Neural cell (in vitro differentiated cells): Measurements from ENCODE around the gene FNDC1. TPM values are rescaled to one million over a fixed set of nuclear protein-coding genes. Genes with fewer than 3 reads are reported as not detected.

Experiments used
- H2AFZ ChIP-seq: fragments of 200-600, 300-800 bp; sonication (generic), shearing (Covaris generic); 2 replicates; pipeline ENCODE4 v1.6.0; 2014; ENCODE audit warnings: low read depth, mild to moderate bottlenecking, antibody characterized with exemption, low read length, moderate library complexity
- H3F3A ChIP-seq: fragments of 200-600 bp; shearing (Covaris generic); 2 replicates; pipeline ENCODE4 v1.6.1; 2016; ENCODE audit warnings: mild to moderate bottlenecking, moderate library complexity, mixed read lengths, antibody characterized with exemption, low read length; ENCODE audit not compliant: insufficient read depth, poor library complexity, severe bottlenecking
- H3K27ac ChIP-seq: fragments of 200-600, 300-800 bp; sonication (generic), shearing (Covaris generic); 2 replicates; pipeline ENCODE4 v1.5.1; 2014; ENCODE audit warnings: mild to moderate bottlenecking, low read length, moderate library complexity
- H3K27me3 ChIP-seq: fragments of 300-800, 200-600 bp; sonication (generic), shearing (Covaris generic); 2 replicates; pipeline ENCODE4 v1.6.0; 2014; ENCODE audit warnings: mild to moderate bottlenecking, low read depth, low read length, moderate library complexity; ENCODE audit not compliant: insufficient read depth
- H3K36me3 ChIP-seq: fragments of 300-800, 200-600 bp; sonication (generic), shearing (Covaris generic); 2 replicates; pipeline ENCODE4 v1.5.1; 2014; ENCODE audit warnings: mild to moderate bottlenecking, antibody characterized with exemption, low read length, moderate library complexity; ENCODE audit not compliant: insufficient read depth
- H3K4me2 ChIP-seq: fragments of 300-800, 200-600 bp; sonication (generic), shearing (Covaris generic); 2 replicates; pipeline ENCODE4 v1.6.0; 2014; ENCODE audit warnings: mild to moderate bottlenecking, low read length
- H3K4me3 ChIP-seq: fragments of 300-800, 200-600 bp; sonication (generic), shearing (Covaris generic); 2 replicates; pipeline ENCODE4 v1.5.1; 2014; ENCODE audit warnings: mild to moderate bottlenecking, low read length, moderate library complexity
- H3K79me2 ChIP-seq: fragments of 200-600 bp; shearing (Covaris generic); replicated peaks from 2 replicates; pipeline ENCODE4 v1.6.0; 2014; ENCODE audit warnings: mild to moderate bottlenecking, low read length, moderate library complexity; ENCODE audit not compliant: insufficient read depth
- H3K9ac ChIP-seq: fragments of 300-800, 200-600 bp; sonication (generic), shearing (Covaris generic); 2 replicates; pipeline ENCODE4 v1.6.1; 2016; ENCODE audit warnings: mild to moderate bottlenecking, low read length, mixed read lengths
- H3K9me2 ChIP-seq: fragments of 200-600 bp; shearing (Covaris generic); 2 replicates; pipeline ENCODE4 v1.6.1; 2016; ENCODE audit warnings: mild to moderate bottlenecking, low read length, mixed read lengths; ENCODE audit not compliant: insufficient read depth
- H3K9me3 ChIP-seq: fragments of 200-600, 300-800 bp; sonication (generic), shearing (Covaris generic); 2 replicates; pipeline ENCODE4 v1.6.1; 2016; ENCODE audit warnings: mild to moderate bottlenecking, mixed run types, low read length, moderate library complexity, mixed read lengths
- H4K20me1 ChIP-seq: fragments of 200-600 bp; shearing (Covaris generic); 2 replicates; pipeline ENCODE4 v1.6.1; 2016; ENCODE audit warnings: mild to moderate bottlenecking, mixed run types; ENCODE audit not compliant: insufficient read depth
- CTCF ChIP-seq: fragments of 450-650 bp; IDR thresholded peaks from 2 replicates; pipeline ENCODE4 v1.5.1; 2014; ENCODE audit warnings: antibody characterized with exemption, mild to moderate bottlenecking, moderate library complexity; ENCODE audit not compliant: poor library complexity, severe bottlenecking
- EP300 ChIP-seq: fragments of 450-650 bp; conservative IDR thresholded peaks from 2 replicates; pipeline ENCODE4 v1.6.1; 2014; ENCODE audit warnings: antibody characterized with exemption, mild to moderate bottlenecking, moderate library complexity; ENCODE audit not compliant: poor library complexity, severe bottlenecking
- EZH2 ChIP-seq: fragments of 200-600, 300-800 bp; shearing (Covaris generic), sonication (generic); IDR thresholded peaks from 2 replicates; pipeline ENCODE4 v1.6.1; 2014; ENCODE audit warnings: antibody characterized with exemption, low read length, borderline replicate concordance, mild to moderate bottlenecking; ENCODE audit not compliant: insufficient read depth, poor library complexity, severe bottlenecking
- MXI1 ChIP-seq: fragments of 450-650 bp; conservative IDR thresholded peaks from 2 replicates; pipeline ENCODE4 v1.6.1; 2014; ENCODE audit warnings: antibody characterized with exemption, mild to moderate bottlenecking; ENCODE audit not compliant: poor library complexity, severe bottlenecking
- POLR2AphosphoS5 ChIP-seq: IDR thresholded peaks from 2 replicates; pipeline ENCODE4 v1.6.1; 2012
- RAD21 ChIP-seq: fragments of 450-650 bp; conservative IDR thresholded peaks from 2 replicates; pipeline ENCODE4 v1.6.1; 2014; ENCODE audit warnings: antibody characterized with exemption, mild to moderate bottlenecking, moderate library complexity
- REST ChIP-seq: IDR thresholded peaks from 2 replicates; pipeline ENCODE4 v1.6.1; 2012; ENCODE audit warnings: borderline replicate concordance
- SMC3 ChIP-seq: fragments of 450-650 bp; conservative IDR thresholded peaks from 2 replicates; pipeline ENCODE4 v1.6.1; 2014; ENCODE audit warnings: antibody characterized with exemption, mild to moderate bottlenecking, moderate library complexity; ENCODE audit not compliant: poor library complexity
- TAF1 ChIP-seq: IDR thresholded peaks from 2 replicates; pipeline ENCODE4 v1.6.1; 2012; ENCODE audit warnings: low read depth
- polyA plus RNA-seq: library from polyadenylated mRNA; depleted of rRNA; stranded (reverse); fragments of >200 nt; gene quantifications from 2 replicates; pipeline ENCODE4 v1.2.3, GENCODE V29; 2014

Gene FNDC1
- polyA plus RNA-seq, 1 donor from 2014 or later: not detected

- Histone ChIP-seq H2AFZ (no peak overlapping the region), H3K36me3 (no peaks in the 10 kb centered on the region), H3K4me3 (no peak overlapping the region), H3K79me2 (no peaks in the 10 kb centered on the region), H3K27ac (no peak overlapping the region), H3K4me2 (no peak overlapping the region), H3K9ac (no peak overlapping the region), H3K9me3 (no peaks in the 10 kb centered on the region), H3F3A (no peaks in the 10 kb centered on the region), H4K20me1 (no peaks in the 10 kb centered on the region), H3K27me3 (peaks cover 8% of the 10 kb centered on the region), H3K9me2 (no peaks in the 10 kb centered on the region)
- no peak for TF ChIP-seq EP300
- no peak for TF ChIP-seq RAD21
- no peak for TF ChIP-seq POLR2AphosphoS5
- TF ChIP-seq SMC3: no peak
- no peak for TF ChIP-seq CTCF
- TF ChIP-seq MXI1: no peak
- no peak for TF ChIP-seq REST
- no peak for TF ChIP-seq TAF1
- TF ChIP-seq EZH2: no peak
Observed at GRCh38 chr6:159178847-159179246, 9.6 kb downstream of the FNDC1 start.

DNA sequence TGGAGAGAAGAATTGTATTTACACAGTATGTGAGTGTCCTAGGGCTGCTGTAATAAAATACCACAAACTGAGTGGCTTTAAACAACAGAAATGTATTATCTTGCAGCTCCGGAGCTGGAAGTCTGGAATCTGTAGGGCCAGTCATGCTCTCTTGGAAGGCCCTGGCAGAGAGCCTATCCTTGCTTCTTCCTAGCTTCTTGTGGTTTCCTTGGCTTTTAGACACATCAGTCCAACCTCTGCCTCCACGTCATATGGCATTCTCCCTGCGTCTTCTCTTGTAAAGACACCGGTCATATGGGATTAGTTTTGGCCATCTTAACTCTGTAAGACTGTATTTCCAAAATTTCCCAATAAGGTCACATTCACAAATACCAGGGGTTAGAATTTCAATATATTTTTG, 10.8 kb downstream of the FNDC1 start:
- H3K27me3 ChIP-seq: no peaks in the 10 kb centered on the region
- H3K27ac ChIP-seq: no peak overlapping the region
- H2AFZ ChIP-seq: no peak overlapping the region
- no peaks in the 10 kb centered on the region for H3K36me3 ChIP-seq
- H3F3A ChIP-seq: no peaks in the 10 kb centered on the region
- no peak for TF ChIP-seq REST
- TF ChIP-seq RAD21: no peak
- TF ChIP-seq POLR2AphosphoS5: no peak
- TF ChIP-seq EP300: no peak
- TF ChIP-seq SMC3: no peak
- no peaks in the 10 kb centered on the region for H4K20me1 ChIP-seq
- H3K9me3 ChIP-seq: no peaks in the 10 kb centered on the region
- H3K79me2 ChIP-seq: no peaks in the 10 kb centered on the region
- no peak overlapping the region for H3K4me2 ChIP-seq
- H3K9ac ChIP-seq: no peak overlapping the region
- no peak overlapping the region for H3K4me3 ChIP-seq
- H3K9me2 ChIP-seq: no peaks in the 10 kb centered on the region
